Measurements from ENCODE around the gene S100A7A.

GRCh38 chr1:153426809-153427208, 10.5 kb downstream of the S100A7A start:
- TF ChIP-seq CTCF (IDR thresholded peaks at IDR 0.05 in 8 of 11, conservative IDR thresholded peaks at IDR 0.05 in 3 of 11) (no peak), POLR2A (IDR thresholded peaks at IDR 0.05) (no peak)
